OCI-LY3 (cell line): ENCODE data around the gene SSU72.
A peak's percentile ranks its signal among the peaks of the same experiment; 100 is the strongest.

Experiments used
- H2AFZ ChIP-seq: fragments of 200-600, 300-600 bp; shearing (Covaris generic); 2 replicates; pipeline ENCODE4 v1.6.0; 2014; ENCODE audit warnings: antibody characterized with exemption, low read depth, low read length
- H3K27ac ChIP-seq: fragments of 200-600, 300-600 bp; sonication (generic); 2 replicates; pipeline ENCODE4 v1.5.1; 2014; ENCODE audit warnings: mild to moderate bottlenecking, low read length, moderate library complexity, mixed read lengths
- H3K27me3 ChIP-seq: fragments of 200-600, 300-600 bp; sonication (generic); 2 replicates; pipeline ENCODE4 v1.6.1; 2014; ENCODE audit warnings: low read depth, low read length, mixed read lengths
- H3K36me3 ChIP-seq: fragments of 200-600, 300-600 bp; sonication (generic); replicated peaks from 2 replicates; pipeline ENCODE3; 2014; ENCODE audit warnings: low read depth, low read length, mixed read lengths
- H3K4me1 ChIP-seq: fragments of 300-600, 200-600 bp; sonication (generic); 2 replicates; pipeline ENCODE4 v1.6.1; 2014; ENCODE audit warnings: low read length, mixed read lengths
- H3K4me2 ChIP-seq: fragments of 200-600, 300-600 bp; sonication (generic); 2 replicates; pipeline ENCODE4 v1.6.1; 2014; ENCODE audit warnings: low read length, mixed read lengths
- H3K4me3 ChIP-seq: fragments of 300-600, 200-600 bp; sonication (generic); 2 replicates; pipeline ENCODE4 v1.5.1; 2014; ENCODE audit warnings: antibody characterized with exemption, mild to moderate bottlenecking, low read length, moderate library complexity
- H3K79me2 ChIP-seq: fragments of 300-600, 200-600 bp; shearing (Covaris generic); 2 replicates; pipeline ENCODE4 v1.6.1; 2014; ENCODE audit warnings: mild to moderate bottlenecking, low read length, mixed read lengths
- H3K9ac ChIP-seq: fragments of 300-600, 200-600 bp; shearing (Covaris generic); 2 replicates; pipeline ENCODE4 v1.6.0; 2014; ENCODE audit warnings: mild to moderate bottlenecking, low read length, moderate library complexity
- H3K9me3 ChIP-seq: fragments of 200-600, 300-600 bp; shearing (Covaris generic); 2 replicates; pipeline ENCODE4 v1.6.1; 2014; ENCODE audit warnings: low read length, mixed read lengths; ENCODE audit not compliant: insufficient read depth
- H4K20me1 ChIP-seq: fragments of 200-600, 300-600 bp; sonication (generic); 2 replicates; pipeline ENCODE4 v1.6.1; 2016; ENCODE audit warnings: low read length, mixed read lengths; ENCODE audit not compliant: insufficient read depth
- EZH2phosphoT487 ChIP-seq: fragments of 200-600 bp; shearing (Covaris generic); IDR thresholded peaks from 2 replicates; pipeline ENCODE4 v1.6.1; 2018; ENCODE audit warnings: antibody characterized with exemption, mixed run types, low read depth
- TF ChIP-seq, protein P1 (sequence below): fragments of 200-600, 300-600 bp; sonication (generic); IDR thresholded peaks from 2 replicates; pipeline ENCODE4 v1.5.1; 2014; ENCODE audit warnings: antibody characterized with exemption, low read length, low read depth

Gene SSU72

DNA sequence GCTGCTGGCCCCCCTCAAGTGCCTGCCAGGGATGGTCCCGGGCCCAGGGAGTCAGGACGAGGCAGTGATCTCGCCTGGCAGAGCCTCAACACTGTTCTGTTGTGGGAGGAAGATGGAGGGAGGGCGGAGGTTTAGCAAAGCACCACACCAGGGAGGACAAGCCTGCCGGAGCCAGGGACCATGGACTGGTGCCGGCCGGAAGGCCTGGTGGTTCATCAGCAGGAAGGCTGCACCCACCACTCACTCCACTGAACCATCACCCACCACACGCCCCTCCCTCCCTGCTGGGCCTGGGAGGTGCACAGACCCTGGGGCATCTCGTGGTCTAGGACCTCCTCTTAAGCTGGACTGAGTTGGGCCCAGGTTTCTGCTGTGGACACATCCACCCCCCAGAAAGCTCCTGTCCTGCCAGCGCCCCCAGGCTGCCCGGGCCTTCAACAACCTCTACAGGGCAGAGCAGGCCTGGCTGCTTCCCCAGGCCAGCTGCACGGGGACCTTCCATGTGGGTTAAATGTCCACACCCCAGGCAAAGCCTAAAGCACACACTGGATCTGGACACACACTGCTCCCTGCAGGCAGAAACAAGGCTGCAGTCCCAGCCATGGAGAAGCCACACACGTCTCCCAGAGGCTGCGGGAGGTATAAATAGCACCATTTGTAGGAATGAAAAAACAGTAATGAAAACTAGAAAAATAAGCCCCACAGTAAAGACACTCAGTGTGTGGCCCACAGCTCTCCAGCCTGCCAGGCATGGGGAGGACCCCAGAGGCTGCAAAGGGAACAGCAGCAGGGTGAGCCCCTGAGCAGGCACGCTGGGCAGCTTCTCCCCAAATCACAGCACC, 23.9 kb downstream of the SSU72 start:
- TF ChIP-seq, protein P1, sequence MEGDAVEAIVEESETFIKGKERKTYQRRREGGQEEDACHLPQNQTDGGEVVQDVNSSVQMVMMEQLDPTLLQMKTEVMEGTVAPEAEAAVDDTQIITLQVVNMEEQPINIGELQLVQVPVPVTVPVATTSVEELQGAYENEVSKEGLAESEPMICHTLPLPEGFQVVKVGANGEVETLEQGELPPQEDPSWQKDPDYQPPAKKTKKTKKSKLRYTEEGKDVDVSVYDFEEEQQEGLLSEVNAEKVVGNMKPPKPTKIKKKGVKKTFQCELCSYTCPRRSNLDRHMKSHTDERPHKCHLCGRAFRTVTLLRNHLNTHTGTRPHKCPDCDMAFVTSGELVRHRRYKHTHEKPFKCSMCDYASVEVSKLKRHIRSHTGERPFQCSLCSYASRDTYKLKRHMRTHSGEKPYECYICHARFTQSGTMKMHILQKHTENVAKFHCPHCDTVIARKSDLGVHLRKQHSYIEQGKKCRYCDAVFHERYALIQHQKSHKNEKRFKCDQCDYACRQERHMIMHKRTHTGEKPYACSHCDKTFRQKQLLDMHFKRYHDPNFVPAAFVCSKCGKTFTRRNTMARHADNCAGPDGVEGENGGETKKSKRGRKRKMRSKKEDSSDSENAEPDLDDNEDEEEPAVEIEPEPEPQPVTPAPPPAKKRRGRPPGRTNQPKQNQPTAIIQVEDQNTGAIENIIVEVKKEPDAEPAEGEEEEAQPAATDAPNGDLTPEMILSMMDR = 0 out of 2 replicates have a peak, but pooled peaks have one; percentile 4
- TF ChIP-seq EZH2phosphoT487 = no peak
- Histone ChIP-seq H3K4me1 (no peaks in the 10 kb centered on the region), H3K4me3 (no peak overlapping the region), H4K20me1 (no peaks in the 10 kb centered on the region), H3K4me2 (no peak overlapping the region), H3K36me3 (no peaks in the 10 kb centered on the region), H3K79me2 (no peaks in the 10 kb centered on the region), H2AFZ (no peak overlapping the region), H3K27me3 (no peaks in the 10 kb centered on the region), H3K9ac (no peak overlapping the region), H3K27ac (no peak overlapping the region), H3K9me3 (no peaks in the 10 kb centered on the region)

DNA sequence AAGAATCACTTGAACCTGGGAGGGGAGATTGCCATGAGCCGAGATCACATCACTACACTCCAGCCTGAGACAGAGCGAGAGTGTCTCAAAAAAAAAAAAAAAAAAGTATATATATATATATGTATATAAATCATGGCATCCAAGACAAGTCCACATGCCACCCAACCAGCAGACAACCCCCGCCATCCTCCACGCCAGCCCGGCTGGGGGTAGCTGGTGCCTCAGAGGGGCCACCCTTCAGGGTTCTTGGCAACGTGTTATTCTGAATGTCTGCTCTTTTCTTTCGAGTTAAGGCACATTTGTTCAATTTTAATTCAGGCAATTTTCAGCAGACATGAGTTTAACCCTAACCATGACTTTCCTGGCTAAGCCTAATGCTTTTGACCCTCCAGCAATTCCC, 24.6 kb downstream of the SSU72 start:
- TF ChIP-seq, protein P1 = no peak
- no peak for TF ChIP-seq EZH2phosphoT487
- Histone ChIP-seq H3K4me1 (no peaks in the 10 kb centered on the region), H3K36me3 (no peaks in the 10 kb centered on the region), H3K9me3 (no peaks in the 10 kb centered on the region), H3K79me2 (no peaks in the 10 kb centered on the region), H3K27ac (no peak overlapping the region), H3K27me3 (no peaks in the 10 kb centered on the region), H2AFZ (no peak overlapping the region), H3K4me2 (no peak overlapping the region), H3K9ac (no peak overlapping the region), H3K4me3 (no peak overlapping the region), H4K20me1 (no peaks in the 10 kb centered on the region)

DNA sequence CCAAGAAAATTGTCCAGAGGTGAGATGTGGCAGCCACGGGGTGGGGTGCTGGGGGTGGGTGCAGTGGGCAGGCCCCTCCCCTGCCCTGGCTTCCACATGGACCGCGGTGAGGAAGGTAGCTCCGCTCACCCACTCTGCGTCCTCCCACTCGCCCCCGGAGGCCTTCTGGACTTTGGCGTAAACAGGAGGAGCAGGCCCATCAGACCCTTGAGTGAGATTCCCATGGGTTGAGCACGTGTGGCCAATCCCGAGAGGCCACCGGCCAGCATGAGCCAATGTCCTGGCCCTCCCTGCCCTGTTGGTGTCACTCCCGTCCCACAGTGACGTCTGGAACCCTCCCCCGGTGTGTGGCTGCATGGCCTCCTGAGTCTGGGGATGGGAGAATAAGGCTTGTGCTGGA, 26.1 kb downstream of the SSU72 start:
- Histone ChIP-seq H3K4me2 (no peak overlapping the region), H3K79me2 (no peaks in the 10 kb centered on the region), H3K9me3 (no peaks in the 10 kb centered on the region), H3K36me3 (no peaks in the 10 kb centered on the region), H2AFZ (no peak overlapping the region), H3K4me3 (no peak overlapping the region), H3K27me3 (no peaks in the 10 kb centered on the region), H4K20me1 (no peaks in the 10 kb centered on the region), H3K27ac (no peak overlapping the region), H3K9ac (no peak overlapping the region), H3K4me1 (no peaks in the 10 kb centered on the region)
- TF ChIP-seq, protein P1 = no peak
- no peak for TF ChIP-seq EZH2phosphoT487

DNA sequence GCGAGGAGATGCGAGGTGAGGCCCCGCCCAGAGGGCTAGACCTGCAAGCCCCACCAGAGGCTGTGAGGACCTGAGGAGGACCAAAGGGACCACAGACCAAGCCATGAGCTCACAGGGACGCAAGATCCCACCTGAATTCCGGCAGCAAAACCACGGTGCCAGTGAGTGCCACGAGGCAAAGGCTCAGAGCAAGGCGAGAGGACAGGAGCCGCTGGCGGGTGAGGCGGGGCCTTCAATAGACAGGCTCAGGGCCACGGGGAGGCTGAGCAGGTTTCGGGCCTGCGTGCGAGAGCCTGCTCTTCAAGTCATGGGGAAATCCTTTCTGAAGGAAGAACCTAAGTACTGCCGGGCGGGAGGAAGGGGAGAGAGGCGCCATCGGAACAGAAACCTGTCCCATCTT, 27.2 kb downstream of the SSU72 start:
- Histone ChIP-seq H3K27ac (no peak overlapping the region), H3K36me3 (no peaks in the 10 kb centered on the region), H3K4me3 (no peak overlapping the region), H4K20me1 (no peaks in the 10 kb centered on the region), H3K4me1 (no peaks in the 10 kb centered on the region), H3K79me2 (no peaks in the 10 kb centered on the region), H3K27me3 (no peaks in the 10 kb centered on the region), H3K9ac (no peak overlapping the region), H3K4me2 (no peak overlapping the region), H2AFZ (no peak overlapping the region), H3K9me3 (no peaks in the 10 kb centered on the region)
- TF ChIP-seq, protein P1 = no peak
- TF ChIP-seq EZH2phosphoT487 = no peak
